HG03457 (cell line): ENCODE results near the gene RRAGC.
"Not testable (repeated sequence)": the region's sequence is repeated elsewhere in the genome, so short reads cannot be mapped to it uniquely, and the experiment has no call there.

Source experiments
- ATAC-seq: cut with Tn5 transposase; IDR thresholded peaks from one replicate; pipeline ENCODE4 v1.9.1; 2021; ENCODE audit warnings: moderate number of reproducible peaks; ENCODE audit not compliant: unreplicated experiment

The RRAGC gene

DNA sequence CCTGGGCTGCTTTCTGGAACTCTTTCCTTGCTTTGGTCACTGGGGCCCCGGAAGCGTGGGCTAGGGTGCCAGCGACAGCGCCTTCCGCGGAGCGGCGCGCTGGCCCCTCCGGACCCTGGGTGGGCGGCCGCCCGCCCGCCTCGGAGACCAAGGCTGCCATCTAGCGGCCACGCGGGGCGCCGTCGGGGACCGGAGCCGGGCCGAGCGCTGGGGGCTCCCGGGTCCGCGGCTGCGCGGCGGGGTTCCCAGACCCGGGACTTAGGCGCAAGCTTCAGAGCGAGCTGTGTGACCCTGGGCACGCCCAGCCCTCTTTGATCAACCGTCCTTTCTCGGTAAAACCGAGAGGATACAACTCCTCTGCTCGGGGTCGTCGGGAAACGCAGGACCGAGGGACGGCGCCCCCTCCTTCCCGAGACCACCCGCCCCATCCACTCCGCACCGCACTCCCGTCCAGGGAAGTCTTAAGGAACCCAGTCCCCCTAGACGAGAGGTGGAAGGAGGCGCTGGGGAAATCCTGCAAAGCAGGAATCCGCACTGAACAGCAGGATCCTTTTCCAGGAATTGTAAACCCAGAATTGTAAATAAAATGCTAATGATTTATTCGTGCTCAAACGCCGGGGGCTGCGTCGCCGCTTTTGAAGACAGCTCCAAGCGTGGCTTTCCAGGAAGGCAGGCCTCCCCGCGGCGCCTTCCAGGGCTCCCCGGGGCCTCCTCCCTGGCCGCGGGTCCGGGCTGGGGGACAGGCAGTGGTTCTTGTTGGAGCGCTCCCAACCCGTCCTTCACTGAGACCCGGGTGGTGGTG, 41.2 kb downstream of the RRAGC start:
- ATAC-seq = no peak

DNA sequence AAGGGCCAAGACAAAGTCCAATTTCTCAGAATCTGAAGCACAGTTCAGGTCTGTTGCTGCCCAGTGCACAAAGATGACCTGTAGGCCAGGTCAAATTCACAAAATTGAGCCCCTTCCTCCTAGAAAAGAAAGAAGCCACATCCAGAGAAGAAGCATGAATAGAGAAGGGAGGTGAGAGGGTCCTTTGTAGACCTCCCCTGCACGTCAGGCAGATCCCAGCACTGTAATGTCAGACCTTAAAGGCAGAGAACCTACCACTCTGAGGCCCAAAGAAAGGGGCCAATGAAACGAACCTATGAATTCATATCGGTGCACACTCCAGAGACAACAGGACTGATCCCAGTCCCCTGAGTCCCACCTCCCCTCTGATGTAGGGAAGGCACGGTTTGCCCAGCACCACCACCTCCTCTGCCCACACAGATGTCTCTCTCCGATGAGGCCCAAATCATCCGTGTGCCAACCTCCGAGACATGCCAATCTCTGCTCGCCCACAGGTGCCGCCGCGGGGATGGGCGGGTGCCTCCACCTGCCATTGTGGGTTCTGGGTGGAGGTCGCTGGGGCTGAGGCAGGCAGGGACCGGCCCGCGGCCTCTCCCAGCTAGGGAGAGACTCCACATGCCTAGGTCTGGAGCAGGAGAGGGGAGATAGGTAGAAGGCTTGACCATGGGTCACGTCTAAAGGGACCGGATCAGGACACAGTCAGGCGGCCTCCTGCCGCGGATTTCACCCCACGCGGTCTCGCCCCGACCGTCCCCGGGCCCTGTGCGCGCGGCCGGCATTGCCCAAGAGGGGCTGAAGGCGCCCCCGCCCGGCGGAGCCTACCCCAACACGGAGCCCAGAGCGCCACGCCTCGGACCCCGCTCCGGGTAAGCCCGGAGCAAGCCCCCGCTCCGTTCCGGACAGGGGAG, 42.1 kb downstream of the RRAGC start:
- no peak for ATAC-seq

- ATAC-seq = peak; percentile 73
Measured at GRCh38 chr1:38815903-38816627, 43.5 kb downstream of the RRAGC start.

DNA sequence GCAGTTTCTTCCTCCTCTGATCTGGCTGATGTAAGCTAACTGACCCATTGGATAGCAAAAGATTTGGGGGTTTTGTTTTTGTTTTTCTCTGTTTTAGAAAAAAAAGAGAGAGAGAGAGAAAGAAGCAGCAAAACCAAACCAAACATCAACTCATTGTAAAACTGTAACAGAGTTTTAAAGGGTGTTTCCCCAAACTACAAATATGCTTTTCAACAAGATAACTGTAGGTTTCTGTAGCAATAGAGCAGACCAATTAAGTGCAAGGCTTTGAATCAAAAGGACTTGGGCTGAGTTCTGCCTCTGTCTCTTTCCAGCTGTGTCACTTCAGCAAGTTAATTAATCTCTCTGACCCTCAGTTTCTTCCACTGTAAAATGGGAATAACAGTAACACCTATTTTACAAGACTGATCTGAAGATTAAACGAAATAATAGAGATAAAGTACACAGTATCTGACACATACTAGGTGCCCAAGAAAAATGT, 44.5 kb downstream of the RRAGC start:
- ATAC-seq = no peak

DNA sequence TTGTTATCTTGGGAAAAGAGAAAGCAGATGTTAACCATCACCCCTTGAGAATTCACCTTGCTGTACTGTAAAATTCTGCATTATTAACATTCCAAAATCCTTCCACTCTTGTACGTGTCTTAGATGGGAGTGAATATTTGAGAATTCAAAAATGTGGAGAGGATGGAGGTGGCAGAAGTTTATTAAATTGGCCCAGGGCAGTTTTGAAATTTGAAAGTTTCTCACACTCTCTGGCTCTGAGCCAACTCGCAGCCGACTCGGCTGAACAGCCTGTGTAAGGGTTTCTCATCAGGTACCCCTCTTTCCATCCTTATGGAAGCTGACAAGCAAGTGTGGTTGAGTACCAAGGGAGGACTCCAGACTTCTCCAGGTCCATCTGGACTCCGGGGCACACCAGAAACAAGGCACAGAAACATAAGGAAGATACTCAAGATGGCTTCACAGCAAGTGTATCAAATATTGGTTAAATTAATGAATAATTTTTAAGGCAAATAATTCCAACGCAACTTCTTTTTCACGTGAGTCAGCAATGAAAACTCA, 45.1 kb downstream of the RRAGC start:
- no peak for ATAC-seq

DNA sequence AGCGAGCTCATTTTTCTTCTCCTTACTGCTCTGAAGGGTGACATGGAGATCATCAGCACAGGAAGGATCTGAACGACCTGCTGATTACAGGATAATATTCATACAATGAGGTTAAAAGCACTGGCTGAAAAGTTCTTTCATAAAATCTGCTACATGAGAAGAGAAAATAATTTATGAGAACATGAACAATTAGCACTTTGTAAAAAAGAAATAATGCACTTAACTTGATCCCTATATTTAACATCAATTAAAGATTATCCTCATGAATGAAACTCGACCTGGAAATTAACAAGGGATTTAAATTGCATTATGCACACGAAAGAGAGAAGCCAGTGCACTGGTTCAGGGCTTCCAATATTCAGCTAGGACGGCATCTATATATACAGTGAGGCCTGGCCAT, 46.6 kb downstream of the RRAGC start:
- ATAC-seq = no peak

GRCh38 chr1:38811466-38811865, 48.1 kb downstream of the RRAGC start:
- ATAC-seq = not testable (repeated sequence)

GRCh38 chr1:38806090-38806489, 53.5 kb downstream of the RRAGC start:
- ATAC-seq = no peak

DNA sequence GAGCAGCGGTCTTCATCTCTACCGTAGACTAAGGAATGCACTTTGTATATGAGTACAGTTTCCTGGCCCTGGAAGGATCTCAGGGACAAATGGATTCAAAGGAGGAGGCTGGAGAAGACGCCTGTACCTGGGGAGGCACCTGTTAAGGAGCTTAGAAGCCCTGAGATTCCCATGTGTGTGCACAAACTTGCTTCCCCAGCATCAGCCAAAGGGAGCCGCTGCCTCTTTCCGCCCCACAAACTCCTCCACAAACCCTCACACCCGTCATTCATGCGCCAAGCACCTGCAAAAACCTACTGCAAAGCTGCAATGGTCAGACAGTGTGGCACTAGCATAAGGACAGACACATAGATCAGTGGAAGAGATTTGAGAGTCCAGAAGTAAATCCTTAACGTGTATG, 54.5 kb downstream of the RRAGC start:
- ATAC-seq = no peak

GRCh38 chr1:38804062-38804886, 55.3 kb downstream of the RRAGC start:
- ATAC-seq = no peak

DNA sequence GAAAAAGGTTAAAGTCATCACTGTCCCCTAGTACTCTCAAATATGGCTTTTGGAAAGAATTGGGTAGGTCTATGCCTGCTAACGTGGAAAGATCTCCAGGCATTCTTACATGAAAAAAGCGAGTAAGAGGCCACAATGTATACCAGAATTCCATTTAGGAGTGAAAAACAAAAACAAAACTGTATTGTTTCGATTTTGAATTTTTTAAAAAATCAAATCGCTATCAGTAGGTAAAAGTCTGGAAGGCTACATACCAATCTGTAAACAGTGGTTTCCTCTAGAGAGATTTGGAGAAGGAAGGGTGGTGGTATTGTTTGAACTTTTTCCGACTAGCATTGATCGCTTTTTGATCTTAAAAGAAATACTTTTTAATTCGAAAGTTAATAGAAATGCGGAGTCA, 55.9 kb downstream of the RRAGC start:
- ATAC-seq = no peak

DNA sequence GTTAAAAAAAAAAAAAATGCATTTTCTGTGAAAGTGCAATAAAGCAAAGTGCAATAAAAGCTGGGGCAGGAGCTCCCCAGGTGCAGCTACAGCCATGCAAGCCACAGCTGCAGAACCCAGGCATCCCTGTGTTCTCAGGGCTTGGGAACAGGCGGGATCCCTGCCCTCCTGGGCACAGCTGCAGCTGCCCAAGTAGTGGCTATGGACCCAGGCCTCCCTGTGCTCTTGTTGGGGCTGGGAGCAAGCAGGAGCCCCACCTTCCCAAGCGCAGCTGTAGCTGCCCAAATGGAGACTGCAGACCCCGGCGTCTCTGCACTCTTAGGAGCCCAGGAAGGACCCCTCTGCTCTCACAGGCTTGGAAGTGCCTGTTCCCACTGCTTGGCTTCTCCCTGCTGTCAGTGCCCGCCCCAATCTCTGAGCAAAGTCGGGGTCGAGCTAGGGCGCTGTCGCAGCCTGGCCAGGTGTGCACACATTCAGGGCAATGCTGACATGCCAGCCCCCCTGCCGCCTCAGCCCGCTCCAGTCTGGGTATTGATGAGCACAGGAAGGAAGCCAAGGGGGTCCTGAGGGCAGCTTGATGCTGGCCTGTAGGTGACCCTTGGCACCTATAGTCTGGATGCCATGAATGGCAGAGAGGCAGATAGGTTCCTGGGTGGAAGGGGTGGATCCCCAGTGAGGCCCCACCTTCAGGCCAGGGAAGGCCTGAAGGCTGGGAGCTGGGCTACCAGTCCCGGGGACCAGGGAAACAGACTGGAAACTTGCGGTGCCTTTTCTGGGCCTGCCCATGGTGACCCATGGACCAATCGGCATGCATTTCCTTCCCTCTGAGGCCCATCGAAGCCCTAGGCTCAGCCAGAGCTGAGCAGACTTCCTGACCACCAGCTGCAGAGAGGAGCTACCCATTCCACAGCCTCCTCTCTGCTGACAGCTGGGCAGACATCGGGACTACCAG, 58.6 kb downstream of the RRAGC start:
- ATAC-seq = no peak

GRCh38 chr1:38793299-38793698, 66.3 kb downstream of the RRAGC start:
- no peak for ATAC-seq

DNA sequence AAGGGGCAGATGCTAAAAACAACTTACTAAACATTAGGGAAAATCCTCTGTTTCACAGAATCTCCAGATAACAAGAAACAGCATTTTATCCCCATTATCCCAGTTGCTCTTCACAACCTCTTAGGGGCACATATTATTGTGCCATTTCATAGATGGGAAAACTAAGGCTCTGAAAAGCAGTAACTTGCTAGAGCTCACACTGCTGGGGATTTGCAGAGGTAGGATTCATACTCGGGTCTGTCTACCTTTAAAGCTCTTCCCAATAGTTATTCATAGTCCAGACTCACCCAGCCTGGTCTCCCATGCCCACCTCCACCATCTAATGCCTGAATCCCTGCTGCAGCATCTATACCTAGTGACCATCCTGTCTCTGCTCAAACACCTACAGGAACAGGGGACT, 67.7 kb downstream of the RRAGC start:
- ATAC-seq = no peak

DNA sequence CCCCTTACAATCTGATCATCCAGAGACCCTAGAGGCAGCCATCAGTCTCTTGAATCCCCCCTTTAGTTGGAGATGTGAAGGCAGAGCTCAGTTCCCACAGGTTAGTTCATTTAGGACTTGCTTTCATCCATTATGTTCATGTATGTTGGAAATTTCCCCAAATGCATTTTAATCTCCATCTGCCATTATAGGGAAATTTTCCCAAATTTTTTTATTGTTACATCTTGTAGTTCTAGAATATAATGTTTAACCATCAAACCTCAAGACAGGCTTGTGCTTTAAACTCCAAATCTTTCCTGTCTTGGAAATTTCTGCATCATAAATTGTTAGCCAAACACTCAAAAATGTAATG, 68.4 kb downstream of the RRAGC start:
- no peak for ATAC-seq

- no peak for ATAC-seq
Measured at GRCh38 chr1:38790422-38791163, 69.0 kb downstream of the RRAGC start.

- no peak for ATAC-seq
Measured at GRCh38 chr1:38789498-38790169, 69.9 kb downstream of the RRAGC start.
